ENCODE results near the gene DZIP1L.
"Not testable (repeated sequence)": the region's sequence is repeated elsewhere in the genome, so short reads cannot be mapped to it uniquely, and the experiment has no call there.

Gene DZIP1L

DNA sequence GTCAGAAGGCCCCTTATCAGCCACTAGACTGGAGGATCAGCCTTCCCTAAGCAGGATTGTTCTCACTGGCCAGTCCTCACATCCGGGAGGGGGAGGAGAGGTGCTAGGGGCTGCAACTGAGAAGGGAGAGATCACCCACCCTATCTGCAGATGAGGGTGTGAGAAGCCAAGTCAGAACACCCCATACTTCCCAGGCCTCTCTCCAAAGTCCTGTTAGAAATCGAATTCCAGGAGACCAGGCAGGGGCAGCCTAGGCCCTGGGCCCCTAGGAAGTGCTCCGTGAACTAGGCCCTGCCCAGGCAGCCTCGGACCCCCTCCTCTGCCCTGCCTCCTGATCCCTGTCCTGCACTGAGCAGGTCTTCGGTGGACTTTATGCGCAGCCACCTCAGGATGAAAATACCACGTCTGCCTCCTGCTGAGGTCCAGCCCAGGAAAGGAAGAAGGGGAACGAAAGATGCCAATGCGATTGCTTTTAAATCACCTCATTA is 933 bp downstream of the DZIP1L start:
- no peak for DNase-seq (ENCODE audit: low read depth)

DNA sequence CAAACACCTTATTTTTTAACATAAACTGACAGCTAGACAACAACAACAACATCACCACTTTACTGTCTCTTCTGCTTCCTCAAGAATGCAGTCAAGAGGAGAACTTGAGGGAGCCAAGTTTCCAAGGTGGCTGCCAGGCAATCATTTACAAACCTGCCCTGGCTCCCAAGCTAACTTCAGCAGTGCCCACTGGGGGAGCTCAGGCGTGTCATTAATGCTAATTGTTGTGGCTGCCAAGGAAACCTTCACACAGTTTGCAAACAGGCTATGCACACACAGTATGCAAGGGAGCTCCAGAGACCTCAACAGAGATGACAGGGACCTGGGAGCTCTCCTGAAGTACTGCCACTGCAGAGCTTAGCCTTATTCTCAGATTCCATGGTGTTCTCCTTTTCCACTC is 2.1 kb downstream of the DZIP1L start:
- DNase-seq (ENCODE audit: low read depth) = no peak

GRCh38 chr3:138112362-138112761 is 3.0 kb downstream of the DZIP1L start:
- DNase-seq (ENCODE audit: low read depth) = no peak

GRCh38 chr3:138105598-138105997 is 9.8 kb downstream of the DZIP1L start:
- no peak for DNase-seq (ENCODE audit: low read depth)

DNA sequence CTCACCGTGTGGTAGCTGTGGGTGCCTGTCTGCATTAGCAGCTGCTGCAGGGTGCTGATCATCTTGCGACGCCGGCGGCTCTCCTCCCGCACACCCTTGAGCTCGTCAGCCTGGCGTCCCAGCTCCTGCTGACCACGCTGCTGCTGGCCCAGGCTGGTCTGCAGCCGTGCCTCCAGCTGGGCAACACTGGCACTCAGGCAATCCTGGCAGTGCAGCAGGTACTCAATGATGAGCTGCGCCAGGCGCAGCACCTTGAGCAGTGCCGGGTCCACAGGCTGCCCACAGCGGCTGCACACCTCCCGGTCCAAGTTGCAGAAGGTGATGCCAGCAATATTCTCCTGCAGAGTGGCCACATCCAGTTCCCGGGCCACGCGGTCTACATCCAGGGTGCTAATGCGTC is 11.9 kb downstream of the DZIP1L start:
- DNase-seq (ENCODE audit: low read depth) = no peak

DNA sequence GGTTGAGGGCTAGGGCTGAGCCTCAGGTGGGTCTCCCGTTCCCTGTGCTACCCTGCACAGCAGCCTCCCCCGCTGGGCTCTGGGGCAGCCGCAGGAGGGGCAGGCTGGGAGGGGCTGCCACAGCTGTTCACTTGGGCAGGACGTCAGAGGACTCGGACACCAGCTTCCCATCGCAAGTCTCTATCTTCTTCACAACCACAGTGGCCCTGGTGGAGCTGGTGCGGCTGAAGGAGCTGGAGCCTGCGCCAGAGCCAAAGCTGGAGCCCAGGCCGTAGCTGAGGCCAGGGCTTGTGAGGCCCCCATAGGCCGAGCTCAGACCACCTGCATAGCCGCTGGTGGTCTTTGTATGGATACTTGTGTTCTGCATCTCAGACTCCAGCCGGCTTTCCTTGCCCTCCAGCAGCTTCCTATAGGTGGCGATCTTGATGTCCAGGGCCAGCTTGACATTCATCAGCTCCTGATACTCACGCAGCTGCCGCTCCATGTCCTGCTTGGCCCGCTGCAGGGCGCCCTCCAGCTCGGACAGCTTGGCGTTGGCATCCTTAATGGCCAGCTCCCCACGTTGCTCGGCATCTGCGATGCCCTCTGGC is 14.0 kb downstream of the DZIP1L start:
- not testable (repeated sequence) for DNase-seq (ENCODE audit: low read depth)

- DNase-seq (ENCODE audit: low read depth) = no peak
These were observed 16.0 kb downstream of the DZIP1L start for GRCh38 chr3:138099417-138099816.

- DNase-seq (ENCODE audit: low read depth) = no peak
These were observed 17.9 kb downstream of the DZIP1L start for GRCh38 chr3:138097192-138098172.

DNA sequence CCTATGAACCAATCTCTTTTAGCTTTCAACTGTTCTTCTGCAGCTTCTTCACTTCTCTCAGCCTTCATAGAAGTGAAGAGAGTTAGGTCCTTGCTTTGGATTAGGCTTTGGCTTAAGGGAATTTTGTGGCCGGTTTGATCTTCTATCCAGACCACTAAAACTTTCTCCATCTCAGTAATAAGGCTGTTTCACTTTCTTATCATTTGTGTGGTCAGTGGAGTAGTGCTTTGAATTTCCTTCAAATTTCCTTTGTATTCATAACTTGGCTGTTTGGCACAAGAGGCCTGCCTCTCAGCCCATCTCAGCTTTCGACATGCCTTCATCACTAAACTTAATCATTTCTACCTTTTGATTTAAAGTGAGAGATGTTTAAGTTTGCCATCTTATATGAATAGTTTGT is 21.7 kb downstream of the DZIP1L start:
- DNase-seq (ENCODE audit: low read depth) = no peak

- DNase-seq (ENCODE audit: low read depth) = no peak
These were observed 23.4 kb downstream of the DZIP1L start for GRCh38 chr3:138092023-138092422.

GRCh38 chr3:138089091-138089490 is 26.3 kb downstream of the DZIP1L start:
- no peak for DNase-seq (ENCODE audit: low read depth)

DNA sequence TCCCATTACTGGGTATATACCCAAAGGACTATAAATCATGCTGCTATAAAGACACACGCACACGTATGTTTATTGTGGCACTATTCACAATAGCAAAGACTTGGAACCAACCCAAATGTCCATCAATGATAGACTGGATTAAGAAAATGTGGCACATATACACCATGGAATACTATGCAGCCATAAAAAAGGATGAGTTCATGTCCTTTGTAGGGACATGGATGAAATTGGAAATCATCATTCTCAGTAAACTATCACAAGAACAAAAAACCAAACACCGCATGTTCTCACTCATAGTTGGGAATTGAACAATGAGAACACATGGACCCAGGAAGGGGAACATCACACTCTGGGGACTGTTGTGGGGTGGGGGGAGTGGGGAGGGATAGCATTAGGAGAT is 29.7 kb downstream of the DZIP1L start:
- DNase-seq (ENCODE audit: low read depth) = not testable (repeated sequence)

DNA sequence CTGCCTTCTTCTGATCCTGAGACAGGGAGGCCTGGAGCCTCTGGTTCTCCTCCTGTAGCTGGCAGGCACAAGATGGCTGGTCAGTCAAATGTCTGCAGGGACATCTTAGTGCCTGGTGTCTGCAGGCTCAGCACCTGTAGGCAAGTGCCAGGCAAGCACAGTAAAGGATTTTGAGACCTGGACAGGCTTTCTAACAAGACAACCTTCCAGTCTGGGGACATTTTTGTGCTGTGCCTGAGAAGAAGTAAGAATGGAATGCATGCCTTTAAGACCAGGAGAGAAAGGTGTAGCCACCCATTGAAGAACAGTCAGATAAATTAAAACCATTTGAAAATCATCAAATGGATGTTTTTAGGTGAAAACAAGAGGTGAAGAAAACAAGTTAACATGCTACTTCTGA is 31.2 kb downstream of the DZIP1L start:
- no peak for DNase-seq (ENCODE audit: low read depth)

DNA sequence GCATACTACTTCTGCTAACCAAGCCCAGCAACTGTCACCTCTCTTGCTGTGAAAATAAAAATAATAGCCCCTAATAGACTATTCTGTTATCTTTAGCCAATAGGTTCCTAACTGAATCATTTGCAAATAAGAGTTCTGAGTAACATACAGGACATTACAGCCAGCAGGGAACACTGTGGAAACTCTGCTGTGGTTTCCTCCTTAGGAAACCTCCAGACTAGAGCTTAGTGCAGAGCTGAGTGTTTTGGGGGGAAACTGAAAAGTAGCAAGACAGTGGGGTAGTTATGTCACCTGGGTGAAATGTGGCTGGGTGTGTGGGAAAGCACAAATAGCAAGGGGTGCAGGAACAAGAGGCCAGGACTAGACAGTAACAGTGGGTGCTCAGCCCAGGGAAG is 32.4 kb downstream of the DZIP1L start:
- no peak for DNase-seq (ENCODE audit: low read depth)

DNA sequence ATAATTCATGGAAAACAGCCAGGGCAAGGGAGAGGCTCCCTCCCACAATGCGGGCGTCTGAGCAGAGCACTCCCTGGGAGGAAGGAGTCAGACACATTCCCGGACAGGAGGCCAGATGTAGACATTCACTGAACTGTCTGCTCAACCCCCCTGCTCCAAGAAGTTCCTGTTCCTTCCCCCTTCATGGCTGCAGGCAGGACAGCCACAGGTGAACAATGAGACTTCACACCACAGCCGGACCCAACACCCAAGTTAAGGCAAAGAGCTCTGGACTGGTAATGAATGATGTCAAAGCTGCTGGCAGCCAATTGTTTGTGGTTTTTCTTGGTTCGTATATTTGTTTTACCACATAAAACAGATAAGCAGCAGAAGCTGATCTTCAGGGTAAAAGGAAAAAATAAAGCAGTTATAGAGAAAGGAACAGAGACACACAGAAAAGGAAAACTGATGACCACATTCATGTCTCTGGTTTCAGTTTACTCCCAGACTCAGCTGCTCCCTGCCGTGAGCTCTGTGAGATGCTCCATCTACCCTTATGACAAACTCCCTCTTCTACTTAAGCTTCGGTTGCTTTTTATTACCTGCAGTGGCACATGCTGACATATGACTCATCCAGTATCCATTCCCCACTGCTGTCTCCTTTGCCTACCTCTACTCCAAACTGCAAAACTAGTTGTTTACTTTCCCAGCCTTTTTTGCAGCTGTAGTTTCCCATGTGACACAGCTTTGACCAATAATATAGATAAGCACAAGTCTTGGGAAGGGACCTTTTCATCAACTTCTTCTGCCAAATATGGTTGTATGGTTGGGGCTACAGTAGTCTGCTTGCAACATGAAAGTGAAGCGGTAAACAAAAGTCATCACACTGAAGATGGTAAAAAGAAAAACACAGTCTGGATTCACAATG is 33.1 kb downstream of the DZIP1L start:
- no peak for DNase-seq (ENCODE audit: low read depth)

DNA sequence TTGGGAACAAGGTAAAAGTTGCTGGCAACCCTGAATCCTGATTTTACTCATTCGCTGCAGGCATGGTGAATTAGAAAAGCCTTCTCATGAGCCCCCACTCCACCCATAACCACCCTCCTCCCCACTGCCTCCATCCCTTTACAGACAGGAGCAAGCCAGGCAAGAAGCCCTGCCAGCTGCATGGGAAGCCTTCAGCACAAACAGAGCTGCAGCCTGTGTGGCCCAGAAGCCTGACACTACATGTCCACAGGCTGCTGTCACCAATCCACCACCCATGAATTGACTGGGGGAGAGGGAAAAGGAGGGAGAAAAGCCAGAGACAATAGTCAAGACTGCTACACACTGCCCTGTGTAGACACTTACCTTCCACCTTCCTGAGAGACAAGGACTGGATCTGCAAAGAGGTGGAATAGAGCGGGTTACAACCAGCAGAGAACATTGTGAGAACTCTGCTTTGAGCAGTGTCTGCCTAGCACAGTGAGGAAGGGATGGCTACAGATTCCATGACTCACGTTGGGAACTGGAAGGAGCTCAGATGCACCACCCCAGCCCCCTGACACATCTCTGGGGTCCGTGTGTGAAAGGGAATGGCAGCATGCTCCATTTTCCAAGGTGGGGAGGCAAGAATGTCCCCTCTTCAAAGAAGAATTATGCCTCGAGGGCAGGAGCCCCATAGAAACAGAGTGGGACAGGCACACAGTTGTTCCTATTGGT is 33.9 kb downstream of the DZIP1L start:
- no peak for DNase-seq (ENCODE audit: low read depth)

DNA sequence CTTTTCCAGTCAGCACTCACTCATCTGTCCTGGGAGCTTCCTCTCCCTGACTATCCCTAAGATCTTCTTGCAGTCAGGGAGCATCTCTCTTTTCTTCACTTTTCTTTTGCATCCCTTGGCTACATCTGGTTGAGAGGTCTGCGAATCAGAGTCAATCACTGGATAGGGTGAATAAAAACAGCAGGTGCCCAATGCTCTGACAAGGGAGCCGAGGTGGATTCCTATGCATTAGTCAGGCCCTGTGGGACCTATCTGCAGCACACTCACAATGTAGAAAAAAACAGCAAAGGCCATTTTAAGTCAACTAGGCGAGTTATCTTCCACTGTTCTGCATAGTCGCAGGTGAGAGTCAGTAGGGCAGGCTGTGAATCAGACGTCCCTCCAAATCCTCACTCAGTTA is 35.5 kb downstream of the DZIP1L start:
- no peak for DNase-seq (ENCODE audit: low read depth)

GRCh38 chr3:138078901-138079344 is 36.5 kb downstream of the DZIP1L start:
- no peak for DNase-seq (ENCODE audit: low read depth)

DNA sequence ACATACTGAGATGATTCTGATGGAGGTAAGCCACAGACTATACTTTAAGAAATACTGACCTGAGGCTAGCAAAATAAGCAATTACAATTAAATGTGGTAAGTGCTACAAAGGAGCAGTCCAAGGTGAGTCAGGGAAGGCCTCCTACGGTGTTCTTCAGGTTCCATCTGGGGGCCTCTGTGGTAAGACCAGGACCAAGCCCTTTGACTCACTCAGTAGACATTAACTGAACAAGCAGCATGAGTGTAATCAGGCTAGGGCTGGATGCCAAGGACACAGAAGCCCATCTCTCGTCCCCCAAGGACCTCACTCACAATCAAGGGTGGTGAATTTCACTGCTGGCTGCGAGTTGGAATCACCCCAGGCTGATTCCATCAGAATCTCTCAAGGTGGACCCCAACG is 37.3 kb downstream of the DZIP1L start:
- no peak for DNase-seq (ENCODE audit: low read depth)

DNA sequence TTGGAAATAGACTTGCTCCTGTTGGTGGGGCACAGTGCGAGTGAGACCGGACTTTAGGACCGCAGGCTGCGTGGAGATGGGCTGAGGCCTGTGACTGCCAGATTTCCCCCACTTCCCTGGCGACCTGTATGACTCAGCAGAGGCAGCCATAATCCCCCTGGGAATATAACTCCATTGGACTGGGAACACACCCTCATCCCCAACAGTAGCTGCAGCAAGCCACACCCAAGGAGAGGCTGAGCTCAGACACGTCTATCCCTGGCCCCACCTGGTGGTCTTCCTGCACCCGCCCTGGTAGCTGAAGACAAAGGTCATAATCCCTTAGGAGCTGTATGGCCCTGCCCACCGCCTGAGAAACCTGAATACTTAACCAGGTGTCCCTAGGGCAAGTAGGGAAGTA is 42.6 kb downstream of the DZIP1L start:
- no peak for DNase-seq (ENCODE audit: low read depth)

GRCh38 chr3:138070006-138070405 is 45.4 kb downstream of the DZIP1L start:
- DNase-seq (ENCODE audit: low read depth) = no peak

Measured in activated T-helper 1 cell treated with Interleukin-2 at 50 U/mL for 16 hours (primary cell).